ENCODE measurements around the gene CCDC201.
"Not testable (repeated sequence)": the region's sequence is repeated elsewhere in the genome, so short reads cannot be mapped to it uniquely, and the experiment has no call there.

Gene CCDC201

DNA sequence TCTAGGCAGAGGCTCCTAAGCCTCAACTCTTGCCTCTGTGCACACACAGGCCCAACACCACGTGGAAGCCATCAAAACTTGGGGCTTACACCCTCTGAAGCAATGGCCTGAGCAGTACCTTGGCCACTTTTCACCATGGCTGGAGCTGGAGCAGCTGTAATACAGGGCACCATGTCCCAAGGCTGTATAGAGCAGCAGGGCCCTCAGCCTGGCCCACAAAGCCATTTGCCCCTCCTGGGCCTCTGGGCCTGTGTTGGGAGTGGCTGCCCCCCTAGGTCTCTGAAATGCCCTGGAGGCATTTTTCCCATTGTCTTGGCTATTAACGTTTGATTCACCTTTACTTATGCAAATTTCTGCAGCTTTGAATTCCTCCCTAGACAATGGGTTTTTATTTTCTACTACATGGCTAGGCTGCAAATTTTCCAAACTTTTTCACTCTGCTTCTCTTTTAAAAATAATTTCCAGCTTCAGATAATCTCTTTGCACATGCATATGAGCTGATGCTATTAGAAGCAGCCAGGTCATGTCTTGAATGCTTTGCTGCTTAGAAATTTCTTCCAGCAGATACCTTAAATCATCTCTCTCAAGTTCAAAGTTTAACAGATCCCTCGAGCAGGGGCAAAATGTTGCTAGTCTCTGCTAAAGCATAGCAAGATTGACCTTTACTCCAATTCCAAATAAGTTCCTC, 5.7 kb upstream of the CCDC201 start:
- no peak for DNase-seq (ENCODE audit: low read depth, low spot score)
- H3K27ac ChIP-seq = no peak overlapping the region

GRCh38 chr7:45876519-45876918, 3.6 kb upstream of the CCDC201 start:
- DNase-seq (ENCODE audit: low read depth, low spot score) = no peak

GRCh38 chr7:45874408-45875131, 1.7 kb upstream of the CCDC201 start:
- DNase-seq (ENCODE audit: low read depth, low spot score) = no peak
- peak overlapping the region; percentile 12 for H3K27ac ChIP-seq

More at GRCh38 chr7:45876519-45876918, 3.6 kb upstream of the CCDC201 start:
- H3K27ac ChIP-seq = no peak overlapping the region

DNA sequence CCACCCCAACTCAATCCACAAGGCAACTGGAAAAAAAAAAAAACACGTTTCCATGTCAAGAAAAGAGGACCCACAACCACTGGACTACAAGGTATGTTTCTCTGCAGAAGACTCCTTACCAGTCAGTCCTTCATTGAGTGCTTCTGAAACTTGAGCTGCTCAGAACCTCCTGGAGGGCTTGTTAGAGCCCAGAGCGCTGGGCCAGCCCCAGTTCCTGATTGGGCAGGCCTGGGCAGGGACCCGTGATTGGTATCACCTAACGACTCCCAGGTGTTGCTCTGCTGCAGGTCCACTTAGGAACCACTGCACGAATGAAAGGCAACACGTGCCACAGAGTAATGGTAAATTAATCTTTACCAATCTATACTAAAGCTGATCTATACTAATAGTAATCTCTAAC, 473 bp upstream of the CCDC201 start:
- H3K27ac ChIP-seq = no peak overlapping the region

GRCh38 chr7:45872116-45873034, 507 bp downstream of the CCDC201 start:
- no peak overlapping the region for H3K27ac ChIP-seq
- DNase-seq (ENCODE audit: low read depth, low spot score) = no peak

More for the DNA sequence above, 473 bp upstream of the CCDC201 start:
- no peak for DNase-seq (ENCODE audit: low read depth, low spot score)

DNA sequence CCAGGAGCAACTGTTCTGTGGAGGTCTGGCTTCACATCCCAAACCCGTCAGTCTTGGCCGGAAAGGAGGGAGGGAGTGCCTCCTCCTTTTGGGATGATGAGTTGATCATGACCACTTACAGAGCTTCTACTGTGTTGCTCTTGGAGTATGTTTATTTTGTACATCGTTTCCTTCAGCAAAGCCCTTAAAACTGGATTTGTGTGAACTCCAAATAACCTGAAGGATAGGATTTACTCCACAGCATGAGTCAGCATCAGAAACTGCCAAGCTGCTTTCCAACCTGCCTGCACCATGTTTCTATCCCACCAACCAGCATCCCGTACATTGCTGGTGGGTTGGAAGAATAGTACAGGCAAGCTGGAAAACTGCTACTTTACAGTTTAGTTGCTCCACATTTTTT, 3.5 kb downstream of the CCDC201 start:
- no peak overlapping the region for H3K27ac ChIP-seq
- no peak for DNase-seq (ENCODE audit: low read depth, low spot score)

DNA sequence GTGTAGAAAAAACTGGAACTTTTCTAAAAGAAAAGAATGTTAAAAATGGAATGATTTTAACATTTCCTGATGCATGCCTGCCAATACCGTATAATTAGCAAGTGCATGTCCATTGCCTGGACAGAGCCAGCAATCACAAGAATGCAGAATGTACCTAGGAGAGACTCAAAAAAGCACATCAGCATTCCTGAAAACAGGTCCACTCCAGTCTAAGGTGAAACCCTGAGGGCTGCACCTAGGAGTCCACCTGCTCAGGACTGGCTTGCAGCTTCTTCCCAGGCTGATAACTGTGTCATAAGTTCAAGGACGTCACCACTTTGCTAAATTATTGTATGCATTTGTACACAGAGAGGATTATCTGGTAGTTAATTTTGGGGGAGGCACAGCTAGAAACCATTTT, 5.4 kb downstream of the CCDC201 start:
- no peak for DNase-seq (ENCODE audit: low read depth, low spot score)

GRCh38 chr7:45865594-45866410, 7.1 kb downstream of the CCDC201 start:
- no peak for DNase-seq (ENCODE audit: low read depth, low spot score)
- H3K27ac ChIP-seq = no peak overlapping the region

More for the DNA sequence above, 5.4 kb downstream of the CCDC201 start:
- H3K27ac ChIP-seq = no peak overlapping the region

DNA sequence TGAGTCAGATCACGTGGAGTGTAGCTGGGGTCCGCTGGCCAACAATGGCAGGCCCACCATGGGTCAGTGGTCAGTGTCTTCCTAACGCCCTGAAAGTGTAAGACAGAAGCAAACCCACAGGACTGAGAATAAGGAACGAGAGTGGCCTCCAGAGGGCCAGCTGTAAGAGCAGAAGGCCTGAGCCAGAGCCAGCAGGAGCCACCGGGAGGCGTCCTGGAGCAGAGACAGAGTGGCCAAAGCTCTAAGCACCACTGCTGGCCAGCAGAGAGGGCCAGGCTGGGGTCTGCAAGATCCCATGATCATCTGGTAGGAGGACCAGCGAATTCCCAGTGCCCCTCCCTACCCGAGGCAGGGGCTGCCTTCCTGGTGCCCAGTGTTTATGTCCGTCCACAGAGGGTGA, 9.2 kb downstream of the CCDC201 start:
- DNase-seq (ENCODE audit: low read depth, low spot score) = no peak
- H3K27ac ChIP-seq = no peak overlapping the region

DNA sequence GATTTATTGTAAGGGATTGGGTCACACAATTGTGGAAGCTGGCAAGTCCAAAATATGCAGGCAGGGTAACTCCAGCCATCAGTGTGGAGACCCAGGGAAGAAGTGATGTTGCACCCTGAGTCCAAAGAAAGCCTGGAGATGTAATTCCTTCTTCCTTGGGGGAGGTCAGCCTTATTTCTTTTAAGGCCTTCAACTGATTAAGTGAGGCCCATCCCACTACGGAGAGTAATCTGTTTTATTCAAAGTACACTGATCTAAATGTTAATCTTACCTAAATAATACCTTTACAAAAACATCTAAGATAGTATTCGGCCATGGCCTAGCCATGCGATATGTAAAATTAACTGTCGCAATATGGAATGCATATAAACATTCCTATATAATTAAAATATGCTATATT, 16.0 kb downstream of the CCDC201 start:
- not testable (repeated sequence) for DNase-seq (ENCODE audit: low read depth, low spot score); H3K27ac ChIP-seq

- DNase-seq (ENCODE audit: low read depth, low spot score) = not testable (repeated sequence)
- H3K27ac ChIP-seq = peak overlapping the region; percentile 38
Observed at GRCh38 chr7:45855680-45856079, 17.2 kb downstream of the CCDC201 start.

GRCh38 chr7:45853491-45853890, 19.4 kb downstream of the CCDC201 start:
- not testable (repeated sequence) for DNase-seq (ENCODE audit: low read depth, low spot score); H3K27ac ChIP-seq

DNA sequence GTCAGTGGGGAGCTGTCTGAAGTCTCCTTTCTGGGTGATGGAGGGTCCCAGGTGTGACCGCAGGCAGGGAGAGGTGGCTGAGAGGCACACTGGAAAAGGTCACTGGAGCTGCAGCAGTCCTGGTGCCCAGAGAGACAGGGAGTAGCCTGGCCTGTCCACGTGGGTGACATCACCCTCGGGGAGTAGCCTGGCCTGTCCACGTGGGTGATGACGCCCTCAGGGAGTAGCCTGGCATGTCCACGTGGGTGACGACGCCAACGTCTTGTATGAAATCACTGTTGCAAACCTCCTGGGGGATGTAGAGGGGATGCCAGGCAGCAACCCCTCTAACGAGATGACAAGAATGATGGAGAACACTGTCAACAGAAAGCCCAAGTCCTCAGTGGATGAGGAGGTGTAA, 19.9 kb downstream of the CCDC201 start:
- DNase-seq (ENCODE audit: low read depth, low spot score); H3K27ac ChIP-seq: not testable (repeated sequence)

- not testable (repeated sequence) for DNase-seq (ENCODE audit: low read depth, low spot score)
Observed at GRCh38 chr7:45848734-45849133, 24.1 kb downstream of the CCDC201 start.

GRCh38 chr7:45846536-45846935, 26.3 kb downstream of the CCDC201 start:
- H3K27ac ChIP-seq; DNase-seq (ENCODE audit: low read depth, low spot score): not testable (repeated sequence)

More at GRCh38 chr7:45848734-45849133, 24.1 kb downstream of the CCDC201 start:
- not testable (repeated sequence) for H3K27ac ChIP-seq

- DNase-seq (ENCODE audit: low read depth, low spot score); H3K27ac ChIP-seq: not testable (repeated sequence)
Observed at GRCh38 chr7:45841926-45842717, 30.8 kb downstream of the CCDC201 start.

- H3K27ac ChIP-seq; DNase-seq (ENCODE audit: low read depth, low spot score): not testable (repeated sequence)
Observed at GRCh38 chr7:45838852-45839251, 34.0 kb downstream of the CCDC201 start.

DNA sequence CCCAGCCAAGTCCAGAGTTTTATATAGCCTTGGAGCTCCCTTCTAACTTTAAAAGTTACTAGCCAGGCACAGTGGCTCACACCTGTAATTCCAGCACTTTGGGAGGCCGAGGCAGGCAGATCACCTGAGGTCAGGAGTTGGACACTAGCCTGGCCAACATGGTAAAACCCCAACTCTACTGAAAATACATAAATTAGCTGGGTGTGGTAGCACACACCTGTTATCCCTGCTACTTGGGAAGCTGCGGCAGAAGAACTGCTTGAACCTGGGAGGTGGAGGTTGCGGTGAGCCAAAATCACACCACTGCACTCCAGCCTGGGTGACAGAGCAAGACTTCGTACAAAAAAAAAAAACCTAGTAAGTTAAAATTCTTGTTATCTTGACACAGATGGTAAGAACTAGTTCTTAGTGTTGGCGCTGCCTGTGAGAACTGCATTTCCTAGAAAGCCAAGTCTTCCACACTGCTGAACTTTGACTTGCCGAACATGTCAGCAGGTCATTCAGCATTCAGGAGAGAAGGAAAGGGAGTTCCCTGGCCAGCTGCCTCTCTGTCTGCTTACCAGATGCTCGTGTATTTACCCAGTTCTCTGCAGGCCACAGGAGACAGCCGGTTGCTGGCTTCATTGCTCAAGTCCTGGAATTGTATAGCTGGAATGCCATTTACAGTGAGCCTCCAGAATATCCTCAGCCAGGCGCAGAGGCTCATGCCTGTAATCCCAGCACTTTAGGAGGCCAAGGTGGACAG, 40.3 kb downstream of the CCDC201 start:
- DNase-seq (ENCODE audit: low read depth, low spot score); H3K27ac ChIP-seq: not testable (repeated sequence)
